ENCODE results near the gene FAM107A. TPM values are rescaled to one million over a fixed set of nuclear protein-coding genes. Genes with fewer than 3 reads are reported as not detected.

FAM107A gene
- total RNA-seq, 1 donor from 2014 or later = 2.3 TPM

GRCh38 chr3:58535531-58536500, 41.4 kb downstream of the FAM107A start:
- Mint-ChIP-seq H3K4me3 (no peak overlapping the region), H3K27ac (ENCODE audit: unreplicated experiment) (peak overlapping the region; percentile 73)

GRCh38 chr3:58534592-58535494, 42.3 kb downstream of the FAM107A start:
- Mint-ChIP-seq H3K4me1 (peaks cover 25% of the 10 kb centered on the region), H3K9me3 (no peaks in the 10 kb centered on the region), H3K27ac (ENCODE audit: unreplicated experiment) (no peak overlapping the region), H3K36me3 (ENCODE audit: low read depth) (no peaks in the 10 kb centered on the region), H3K27me3 (ENCODE audit: low read depth) (no peaks in the 10 kb centered on the region), H3K4me3 (no peak overlapping the region)
- TF ChIP-seq CTCF (conservative IDR thresholded peaks at IDR 0.05) = no peak
- DNase-seq (ENCODE audit: low read depth, low spot score) = no peak

More at GRCh38 chr3:58535531-58536500, 41.4 kb downstream of the FAM107A start:
- no peaks in the 10 kb centered on the region for H3K27me3 Mint-ChIP-seq (ENCODE audit: low read depth)
- TF ChIP-seq CTCF (conservative IDR thresholded peaks at IDR 0.05) = no peak
- DNase-seq (ENCODE audit: low read depth, low spot score) = no peak
- peaks cover 25% of the 10 kb centered on the region for H3K4me1 Mint-ChIP-seq
- no peaks in the 10 kb centered on the region for H3K9me3 Mint-ChIP-seq
- H3K36me3 Mint-ChIP-seq (ENCODE audit: low read depth) = no peaks in the 10 kb centered on the region

GRCh38 chr3:58532794-58533220, 44.4 kb downstream of the FAM107A start:
- Mint-ChIP-seq H3K27ac (ENCODE audit: unreplicated experiment) (no peak overlapping the region), H3K4me1 (peaks cover 17% of the 10 kb centered on the region), H3K27me3 (ENCODE audit: low read depth) (no peaks in the 10 kb centered on the region), H3K4me3 (no peak overlapping the region), H3K36me3 (ENCODE audit: low read depth) (no peaks in the 10 kb centered on the region), H3K9me3 (no peaks in the 10 kb centered on the region)
- peak; percentile 71 for DNase-seq (ENCODE audit: low read depth, low spot score)
- TF ChIP-seq CTCF (conservative IDR thresholded peaks at IDR 0.05) = peak; percentile 96

- Mint-ChIP-seq H3K27ac (ENCODE audit: unreplicated experiment) (no peak overlapping the region), H3K36me3 (ENCODE audit: low read depth) (no peaks in the 10 kb centered on the region), H3K4me1 (peaks cover 17% of the 10 kb centered on the region), H3K4me3 (no peak overlapping the region), H3K9me3 (no peaks in the 10 kb centered on the region), H3K27me3 (ENCODE audit: low read depth) (no peaks in the 10 kb centered on the region)
- no peak for DNase-seq (ENCODE audit: low read depth, low spot score)
- no peak for TF ChIP-seq CTCF (conservative IDR thresholded peaks at IDR 0.05)
Measured at GRCh38 chr3:58531956-58532355, 45.2 kb downstream of the FAM107A start.

- no peak overlapping the region for H3K4me3 Mint-ChIP-seq
- no peaks in the 10 kb centered on the region for H3K27me3 Mint-ChIP-seq (ENCODE audit: low read depth)
- no peaks in the 10 kb centered on the region for H3K36me3 Mint-ChIP-seq (ENCODE audit: low read depth)
- no peak for DNase-seq (ENCODE audit: low read depth, low spot score)
- H3K4me1 Mint-ChIP-seq = peaks cover 13% of the 10 kb centered on the region
- H3K27ac Mint-ChIP-seq (ENCODE audit: unreplicated experiment) = no peak overlapping the region
- no peak for TF ChIP-seq CTCF (conservative IDR thresholded peaks at IDR 0.05)
- H3K9me3 Mint-ChIP-seq = no peaks in the 10 kb centered on the region
Measured at GRCh38 chr3:58531555-58531954, 45.6 kb downstream of the FAM107A start.

All from neural crest cell (in vitro differentiated cells).